Measurements from ENCODE around the gene SLC2A6.

The SLC2A6 gene, protein sequence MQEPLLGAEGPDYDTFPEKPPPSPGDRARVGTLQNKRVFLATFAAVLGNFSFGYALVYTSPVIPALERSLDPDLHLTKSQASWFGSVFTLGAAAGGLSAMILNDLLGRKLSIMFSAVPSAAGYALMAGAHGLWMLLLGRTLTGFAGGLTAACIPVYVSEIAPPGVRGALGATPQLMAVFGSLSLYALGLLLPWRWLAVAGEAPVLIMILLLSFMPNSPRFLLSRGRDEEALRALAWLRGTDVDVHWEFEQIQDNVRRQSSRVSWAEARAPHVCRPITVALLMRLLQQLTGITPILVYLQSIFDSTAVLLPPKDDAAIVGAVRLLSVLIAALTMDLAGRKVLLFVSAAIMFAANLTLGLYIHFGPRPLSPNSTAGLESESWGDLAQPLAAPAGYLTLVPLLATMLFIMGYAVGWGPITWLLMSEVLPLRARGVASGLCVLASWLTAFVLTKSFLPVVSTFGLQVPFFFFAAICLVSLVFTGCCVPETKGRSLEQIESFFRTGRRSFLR

DNA sequence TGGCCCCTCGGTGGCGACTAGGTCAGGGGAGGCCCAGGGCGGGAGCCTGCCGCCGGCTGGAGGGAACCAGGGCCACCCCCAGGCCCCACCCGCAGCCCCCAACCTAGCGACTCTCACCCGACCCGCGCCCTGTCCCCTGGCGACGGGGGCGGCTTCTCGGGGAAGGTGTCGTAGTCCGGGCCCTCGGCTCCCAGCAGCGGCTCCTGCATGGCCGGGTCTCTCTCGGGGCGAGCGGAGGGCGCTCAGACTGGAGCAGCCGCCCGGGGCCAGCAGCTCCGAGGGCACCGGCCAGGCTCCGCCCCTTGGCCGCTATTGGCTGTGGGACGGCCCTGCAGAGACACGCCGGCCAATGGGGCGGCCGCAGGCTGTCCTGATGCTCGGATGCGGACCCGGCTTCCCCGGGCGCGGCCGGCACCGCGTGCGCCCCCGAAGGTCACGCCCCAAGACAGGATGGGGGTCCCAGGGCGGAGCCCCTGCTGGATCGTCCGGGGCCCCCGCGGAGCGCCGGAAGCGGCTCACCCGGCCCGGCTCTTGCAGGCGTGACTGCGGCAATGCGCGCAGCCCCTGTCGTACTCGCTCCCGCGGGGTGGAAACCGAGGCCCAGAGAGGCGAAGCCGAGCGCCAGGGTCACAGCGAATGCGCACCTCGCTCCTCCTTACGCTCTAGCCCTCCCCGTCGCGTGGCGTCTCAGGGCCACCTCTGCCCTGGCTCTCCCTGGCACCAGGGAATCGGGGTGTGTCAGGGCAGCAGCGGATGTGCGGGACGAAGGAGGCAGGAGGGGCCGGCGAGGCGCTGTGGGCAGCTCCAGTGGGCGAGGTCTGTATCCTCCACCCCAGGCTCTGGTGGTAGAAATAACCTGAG lies at the start of gene SLC2A6:
Gene SLC2A6, minus strand, starts transcription at position 249 of the 861 bp plus-strand sequence. Its CDS starts 40 bp downstream, at position 209.
- DNase-seq, result peak; percentile 83

DNA sequence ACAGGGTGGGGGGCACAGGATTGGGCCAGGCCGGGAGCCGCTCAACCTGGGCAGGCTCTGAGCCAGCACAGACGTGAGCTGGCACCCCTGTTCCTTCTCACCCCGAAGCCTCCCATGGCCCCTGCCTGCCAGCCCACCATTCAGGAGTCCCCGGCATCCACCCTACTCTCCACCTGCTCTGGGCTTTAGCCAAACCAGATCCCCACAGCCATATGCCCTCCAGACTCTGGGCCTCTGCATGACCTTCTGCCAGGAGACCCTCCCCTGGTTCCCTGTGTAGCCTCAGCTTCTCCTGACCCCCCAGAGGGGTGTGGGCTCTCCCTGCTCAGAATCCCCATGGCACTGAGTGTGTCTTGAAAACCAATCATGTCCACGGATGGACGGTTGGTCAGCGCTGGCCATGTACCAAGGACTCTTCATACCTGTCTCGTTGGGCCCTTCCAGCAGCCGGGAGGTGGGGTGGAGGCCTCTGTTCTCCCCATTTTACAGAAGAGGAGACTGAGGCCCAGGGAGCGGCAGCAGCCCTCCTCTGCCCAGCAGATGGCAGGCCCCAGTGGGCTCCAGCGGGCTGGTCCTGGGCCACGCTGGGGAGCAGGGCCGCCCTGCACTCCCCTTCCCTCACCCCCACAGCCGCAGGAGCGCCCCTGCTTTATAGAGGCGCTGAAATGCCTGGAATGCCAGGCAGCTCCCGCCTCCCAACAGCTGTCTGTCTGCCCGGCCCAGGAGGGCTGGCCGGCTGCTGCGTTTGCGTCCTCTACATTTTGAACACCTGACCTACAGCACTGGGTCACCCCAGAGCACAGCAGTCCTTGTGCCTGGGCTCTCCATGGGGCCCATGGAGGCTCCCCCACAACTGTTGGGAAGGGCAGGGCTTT lies 49.3 kb upstream of the SLC2A6 start:
- no peak for DNase-seq

DNA sequence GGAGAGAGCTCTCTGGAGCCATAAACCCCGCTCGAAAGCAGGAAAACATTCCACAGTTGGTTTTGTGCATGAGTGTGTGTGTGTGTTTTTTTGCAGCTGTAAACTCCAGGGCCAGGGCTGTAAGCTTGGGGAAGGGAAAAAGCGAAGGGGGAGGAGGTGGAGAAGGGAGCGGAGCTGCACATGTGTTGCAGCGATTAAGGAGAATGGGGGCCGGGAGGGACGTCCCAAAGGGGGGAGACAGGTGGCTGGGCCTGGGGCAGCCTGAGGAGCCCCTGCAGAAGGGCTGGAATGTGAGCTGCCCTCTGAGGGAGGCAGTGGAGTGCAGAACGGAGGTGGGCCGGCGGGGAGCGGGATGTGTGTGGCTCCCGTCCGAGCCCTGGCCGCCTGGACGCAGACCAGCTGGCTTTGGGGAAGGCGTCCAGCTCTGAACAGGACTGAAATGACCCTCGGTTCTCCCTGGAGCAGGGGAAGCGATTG lies 48.6 kb upstream of the SLC2A6 start:
- DNase-seq, result no peak

DNA sequence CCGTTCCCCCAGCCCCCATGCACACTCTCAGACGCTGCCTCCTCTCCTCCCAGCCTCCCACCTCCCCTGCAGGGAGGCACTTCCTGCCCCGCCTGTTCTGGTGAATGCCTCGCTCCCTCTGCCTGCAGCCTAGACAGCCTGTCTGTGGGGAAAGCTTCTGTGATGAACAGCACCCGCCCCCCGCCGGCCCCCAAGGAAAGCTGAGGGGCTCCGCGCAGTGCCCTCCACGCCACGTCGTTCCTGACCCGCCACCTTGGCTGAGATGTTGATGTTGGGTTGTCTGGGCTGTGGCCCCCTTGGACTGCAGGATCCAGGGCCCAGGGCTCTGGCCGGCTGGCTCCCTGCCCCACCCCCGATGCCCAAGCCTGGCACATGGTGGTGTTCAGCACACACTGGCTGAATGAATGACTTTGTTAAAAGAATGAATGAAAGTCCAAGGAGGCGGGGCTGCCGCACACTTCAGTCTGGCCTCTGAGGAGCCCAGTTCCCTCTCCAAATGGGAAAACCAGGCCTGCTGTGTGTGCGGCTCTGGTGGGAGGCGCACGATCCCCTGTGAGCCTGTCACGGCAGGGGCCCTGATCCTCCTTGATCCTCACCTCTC lies 47.9 kb upstream of the SLC2A6 start:
- DNase-seq, result no peak

DNA sequence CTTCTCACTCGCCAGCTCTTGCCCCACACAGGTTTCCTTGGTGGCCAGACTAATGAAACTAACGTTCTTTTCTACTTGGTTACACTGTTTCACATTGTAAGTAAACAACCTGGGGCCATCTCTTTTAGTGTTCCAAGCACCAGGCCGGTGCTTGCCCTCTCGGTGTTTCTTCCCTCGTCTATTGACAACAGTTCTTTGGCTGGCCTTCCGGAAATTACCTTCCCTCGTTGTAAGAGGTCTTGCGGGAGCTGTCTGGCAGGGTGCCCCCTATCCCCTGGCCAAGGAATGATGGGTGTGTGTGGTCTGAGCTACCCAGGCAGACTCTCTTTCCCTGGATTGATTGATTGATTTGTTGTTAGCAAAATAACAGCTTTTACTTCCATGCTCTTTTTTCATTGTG lies 46.8 kb upstream of the SLC2A6 start:
- DNase-seq, result no peak

DNA sequence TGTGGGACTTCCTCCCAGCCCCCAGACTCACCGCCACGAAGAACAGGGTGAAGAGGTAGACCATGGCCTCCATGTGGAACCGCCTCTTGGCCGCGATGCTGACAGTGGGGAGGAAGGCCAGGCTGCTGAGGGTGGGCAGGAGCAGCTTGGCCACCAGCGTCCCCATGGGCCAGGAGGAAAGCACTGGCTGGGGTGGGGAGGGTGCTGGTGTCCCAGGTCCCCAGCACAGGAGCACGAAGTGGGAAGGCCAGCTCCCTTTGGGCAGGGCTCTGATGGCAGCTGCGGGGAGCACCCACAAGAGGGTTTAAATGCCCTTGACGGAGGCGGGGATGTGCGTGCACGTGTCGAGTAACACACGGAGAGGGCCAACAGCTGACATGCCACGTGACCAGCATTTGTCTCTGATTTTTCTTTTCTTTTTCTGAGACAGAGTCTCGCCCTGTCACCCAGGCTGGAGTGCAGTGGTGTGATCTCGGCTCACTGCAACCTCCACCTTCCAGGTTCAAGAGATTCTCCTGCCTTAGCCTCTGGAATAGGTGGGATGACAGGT lies 45.9 kb upstream of the SLC2A6 start, which contains the start of gene MYMK:
Gene MYMK, minus strand, starts transcription at position 281 of the 550 bp plus-strand sequence. Its CDS starts 115 bp downstream, at position 166.
- no peak for DNase-seq

DNA sequence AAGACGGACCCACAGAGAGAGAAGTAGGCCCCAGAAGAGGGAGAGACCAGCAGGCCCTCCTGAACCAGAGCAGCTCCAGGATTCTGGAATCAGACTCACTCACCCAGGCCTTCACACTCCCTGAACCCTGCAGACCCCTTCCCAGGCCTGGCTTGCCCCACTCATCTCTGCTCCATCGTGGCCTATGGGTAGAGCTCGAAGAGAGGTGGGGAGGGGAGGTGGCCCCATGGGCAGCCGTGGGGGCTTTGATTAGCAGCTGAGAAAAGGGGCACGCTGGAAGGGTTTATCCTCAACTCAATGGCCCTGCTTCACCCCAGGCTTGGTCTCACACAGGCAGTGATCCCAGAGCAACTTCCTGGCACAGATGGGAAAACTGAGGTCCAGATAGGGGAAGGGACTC lies 45.2 kb upstream of the SLC2A6 start:
- no peak for DNase-seq

DNA sequence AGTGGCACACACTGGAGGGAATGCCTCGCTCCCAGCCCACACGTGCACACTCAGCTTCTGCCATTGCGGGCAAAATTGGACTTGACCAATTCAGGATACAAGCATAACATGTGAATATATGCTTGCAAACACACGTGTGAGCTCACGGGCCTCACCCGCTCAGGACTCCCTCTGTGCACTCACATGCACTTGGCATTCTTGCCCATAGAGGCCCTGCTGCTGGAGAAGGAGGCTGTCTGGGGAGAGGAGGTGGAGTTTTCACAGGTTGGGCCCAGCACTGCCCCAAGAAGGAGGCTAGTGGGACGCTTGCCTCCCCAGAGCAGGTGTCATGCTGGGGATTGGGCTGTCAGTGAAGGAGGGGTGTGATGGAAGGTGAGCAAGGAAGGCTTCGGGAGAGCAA lies 44.2 kb upstream of the SLC2A6 start:
- DNase-seq, result no peak

DNA sequence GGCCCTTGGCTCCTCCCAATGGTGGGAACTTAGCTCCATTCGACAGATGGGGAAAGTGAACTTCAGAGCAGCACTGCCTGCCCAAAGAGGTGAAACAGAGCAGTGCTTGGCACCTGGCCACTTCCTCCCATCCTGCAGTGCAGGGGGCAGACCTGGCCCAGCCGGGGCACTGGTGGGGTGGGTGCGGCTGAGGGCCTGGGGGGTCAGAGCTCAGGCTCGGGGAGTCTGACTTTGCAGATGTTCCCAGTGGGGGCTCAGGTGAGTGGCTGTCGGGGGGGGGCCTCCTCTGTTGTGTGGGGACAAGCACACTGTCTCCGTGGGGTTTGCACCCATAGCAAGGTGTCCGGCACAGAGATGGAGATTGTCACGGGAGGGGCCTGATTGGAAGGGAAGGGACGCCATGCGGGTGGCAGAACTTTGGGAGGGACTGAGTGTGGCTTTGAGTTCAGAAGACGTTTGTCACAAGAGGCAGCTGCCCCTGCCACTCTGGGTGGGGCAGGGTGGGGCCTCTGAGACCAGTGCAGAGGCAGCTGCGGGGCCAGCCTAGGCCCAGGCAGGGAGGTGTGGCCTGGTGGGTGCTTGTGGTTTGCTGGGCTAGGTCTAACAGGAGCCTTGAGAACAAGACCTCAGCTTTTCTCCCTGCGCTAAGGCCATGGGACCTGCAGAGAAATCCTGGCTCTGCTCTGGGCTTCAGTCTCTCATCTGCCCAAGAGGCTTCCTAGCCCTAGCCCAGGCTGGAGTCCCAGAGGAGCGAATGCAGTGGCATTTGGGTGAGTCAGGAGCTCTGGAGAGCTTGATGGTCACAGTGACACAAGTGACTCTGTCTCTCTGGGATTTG lies 43.4 kb upstream of the SLC2A6 start:
- DNase-seq, result no peak

DNA sequence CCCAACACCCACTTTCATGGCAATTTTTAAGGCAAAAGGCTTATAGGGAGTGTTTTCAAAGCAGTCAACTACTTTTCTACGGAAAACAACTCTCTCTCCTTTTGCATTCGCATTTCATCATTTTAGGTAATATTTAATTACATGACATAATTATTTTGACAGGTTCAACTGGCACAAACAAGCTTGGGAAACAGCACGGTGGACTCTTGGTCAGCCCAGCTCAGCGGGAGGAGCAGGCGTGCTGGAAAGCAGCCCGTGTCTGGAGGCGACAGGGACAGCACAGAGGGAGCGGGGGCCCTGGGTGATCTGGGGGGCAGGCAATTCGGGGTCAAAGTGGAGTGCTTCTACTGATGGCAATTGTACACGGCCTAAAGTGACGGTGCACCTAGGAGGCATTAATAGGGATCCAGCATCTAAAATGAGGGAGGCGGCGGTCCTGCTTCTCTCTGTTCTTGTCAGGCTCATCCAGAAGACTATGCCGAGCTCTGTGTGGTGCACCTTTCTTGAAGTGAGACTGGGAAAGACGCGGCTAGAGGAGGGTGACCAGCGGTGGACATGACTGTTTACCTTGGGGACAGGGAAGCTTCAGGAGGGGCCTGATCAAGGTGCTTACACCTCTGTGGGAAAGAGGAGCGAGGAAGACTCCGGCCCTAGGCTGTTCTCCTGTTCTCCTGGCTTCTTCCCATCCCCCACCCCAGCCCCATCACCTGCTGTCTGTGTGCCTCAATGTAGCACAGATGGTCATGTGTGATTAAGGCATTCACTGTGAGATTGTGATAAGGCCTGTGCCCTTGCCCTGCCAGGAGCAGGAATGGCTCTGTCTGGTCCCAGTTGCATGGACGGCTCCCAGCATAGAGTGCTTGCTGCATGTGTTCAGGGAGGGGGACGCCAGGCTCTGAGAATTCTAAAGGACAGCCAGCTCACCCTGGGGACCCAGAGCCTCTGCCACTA lies 42.5 kb upstream of the SLC2A6 start:
- DNase-seq, result no peak

DNA sequence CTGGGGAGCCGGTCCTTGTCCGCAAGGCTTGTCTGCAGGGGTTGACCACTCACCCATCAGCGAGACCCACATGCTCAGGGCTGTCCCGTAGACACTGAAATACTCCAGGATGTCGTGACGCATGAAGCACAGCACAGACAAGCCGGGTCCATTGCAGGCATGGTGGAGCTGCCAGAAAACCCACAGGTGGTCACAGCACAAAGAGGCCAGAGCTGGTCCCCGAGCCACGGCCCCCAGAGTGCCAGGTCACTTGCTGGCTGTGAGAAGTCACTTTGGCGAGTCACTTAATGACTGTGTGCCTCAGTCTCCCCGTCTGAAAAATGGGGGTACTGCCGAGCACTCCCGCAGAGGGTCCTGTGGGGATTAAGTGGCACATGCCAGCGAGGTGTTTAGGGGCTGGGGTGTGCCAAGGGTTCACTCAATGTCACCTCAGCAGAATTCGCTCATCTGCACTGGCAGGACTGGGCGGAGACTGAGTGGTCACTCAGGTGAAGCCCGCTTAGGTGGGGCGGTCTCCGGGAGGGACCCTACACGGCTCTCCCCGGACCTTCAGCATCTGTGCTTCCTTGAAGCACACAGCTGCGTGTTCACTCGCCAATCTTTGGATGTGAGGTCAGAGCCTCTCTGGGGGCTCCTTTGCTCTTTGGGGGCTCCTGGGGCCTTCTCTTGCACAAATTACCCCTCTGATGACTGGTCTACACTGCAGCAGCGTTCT lies 41.4 kb upstream of the SLC2A6 start:
- DNase-seq, result no peak

DNA sequence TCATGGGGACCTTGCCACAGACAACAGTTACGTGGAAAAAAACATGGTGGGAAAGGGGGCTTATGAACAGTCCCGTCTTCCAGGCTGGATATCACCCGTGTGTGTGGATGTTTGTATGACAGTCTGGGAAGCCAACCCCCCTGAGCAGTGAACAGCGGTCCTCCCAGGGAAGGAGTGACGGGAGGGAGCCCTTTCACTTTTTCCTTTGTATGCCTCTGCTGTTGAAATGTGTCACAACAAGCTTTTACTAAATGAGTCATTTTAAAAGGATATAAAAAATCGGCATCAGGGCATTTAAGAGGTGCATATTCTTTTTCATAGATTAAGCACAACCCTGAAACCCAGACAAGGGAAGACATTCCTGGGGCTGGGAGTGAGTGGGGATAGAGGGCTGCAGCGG lies 40.8 kb upstream of the SLC2A6 start:
- no peak for DNase-seq

DNA sequence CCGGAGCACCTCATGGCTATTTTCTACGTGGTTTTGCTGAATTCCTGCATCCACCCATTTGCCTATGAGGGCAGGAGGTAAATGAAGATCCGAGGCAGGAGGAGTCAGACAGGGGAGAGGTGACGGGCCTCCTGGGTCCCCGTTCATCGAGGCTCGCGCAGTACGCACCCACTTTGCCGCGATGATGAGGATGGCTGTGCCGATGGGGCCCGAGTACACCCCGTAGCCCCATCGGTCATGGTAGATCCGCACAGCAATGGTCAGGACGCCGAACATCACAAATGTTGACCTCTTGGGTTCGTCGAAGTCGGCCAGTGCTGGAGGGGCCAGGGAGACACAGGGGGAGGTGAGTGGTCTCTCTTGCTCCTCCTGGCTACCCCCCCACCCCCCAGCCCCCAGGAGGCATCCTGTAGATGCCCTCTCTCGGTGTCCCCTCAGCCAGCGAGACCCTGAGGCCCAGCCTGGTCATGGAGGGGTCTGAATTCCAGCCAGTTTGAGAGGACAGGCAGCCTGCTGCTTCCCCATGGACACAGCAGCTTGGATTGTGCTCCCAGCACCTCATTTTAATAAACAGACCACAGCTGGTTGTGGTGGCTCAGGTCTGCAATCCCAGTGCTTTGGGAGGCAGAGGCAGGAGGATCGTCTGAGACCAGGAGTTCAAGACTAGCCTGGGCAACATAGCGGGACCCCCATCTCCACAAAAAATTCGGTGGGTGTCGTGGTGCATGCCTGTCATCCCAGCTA lies 40.0 kb upstream of the SLC2A6 start:
- DNase-seq, result no peak

DNA sequence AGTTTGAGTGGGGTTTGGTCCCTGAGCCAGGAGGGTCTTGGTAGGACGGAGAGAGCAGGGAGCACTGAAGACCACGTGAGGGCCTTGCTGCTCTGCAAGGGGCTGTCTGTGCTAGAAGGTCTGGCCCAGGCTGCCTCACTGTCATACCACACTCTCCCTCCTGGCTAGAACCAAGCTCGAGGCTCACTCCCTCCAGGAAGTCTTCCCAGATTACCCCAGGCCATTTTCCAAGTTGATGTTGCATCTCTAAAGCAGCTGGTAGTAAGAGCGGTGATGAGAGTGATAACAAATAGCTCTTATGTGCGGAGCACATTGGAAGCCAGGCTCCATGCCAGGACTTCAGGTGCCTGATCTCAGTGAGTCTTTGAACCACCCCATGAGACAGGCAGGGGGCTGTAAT lies 39.3 kb upstream of the SLC2A6 start:
- no peak for DNase-seq

DNA sequence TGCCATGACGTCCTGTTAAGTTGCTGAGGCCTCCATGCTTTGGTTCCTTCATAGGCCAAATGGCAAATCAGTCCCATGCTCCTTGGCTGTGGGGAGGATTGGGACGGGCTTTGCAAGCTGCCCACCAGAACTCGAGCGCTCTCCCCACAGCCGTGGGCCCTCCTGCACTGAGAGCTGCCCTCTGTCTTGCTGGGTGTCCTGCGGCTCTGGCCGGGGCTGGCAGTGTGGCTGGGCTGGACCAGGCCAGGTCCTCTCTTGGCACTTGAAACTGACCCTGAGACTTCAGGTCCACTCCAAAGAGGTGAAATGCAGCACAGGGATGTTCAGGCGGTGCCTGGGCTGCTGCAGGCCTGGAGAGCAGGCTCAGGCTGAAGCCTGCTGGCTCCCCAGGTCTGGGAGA lies 38.8 kb upstream of the SLC2A6 start:
- DNase-seq, result no peak

DNA sequence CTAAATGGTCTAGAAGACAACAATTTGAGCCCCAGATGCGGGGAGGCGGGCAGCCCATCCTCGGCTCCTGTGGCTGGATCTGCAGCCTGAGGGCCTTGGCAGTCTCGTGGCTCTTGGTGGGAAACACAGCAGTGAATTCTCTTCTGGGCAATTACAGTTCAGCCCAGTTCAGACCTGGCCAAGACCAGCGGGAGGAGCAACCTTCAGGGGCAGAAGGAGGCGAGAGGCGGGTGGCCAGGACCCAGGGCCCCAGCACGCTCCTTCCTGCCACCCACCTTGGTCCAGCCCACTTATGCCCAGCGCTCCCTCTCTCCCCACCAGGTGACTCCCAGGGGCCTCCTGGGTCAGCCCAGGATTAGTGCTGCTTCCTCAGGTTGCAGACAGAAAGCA lies 38.1 kb upstream of the SLC2A6 start:
- DNase-seq, result no peak

DNA sequence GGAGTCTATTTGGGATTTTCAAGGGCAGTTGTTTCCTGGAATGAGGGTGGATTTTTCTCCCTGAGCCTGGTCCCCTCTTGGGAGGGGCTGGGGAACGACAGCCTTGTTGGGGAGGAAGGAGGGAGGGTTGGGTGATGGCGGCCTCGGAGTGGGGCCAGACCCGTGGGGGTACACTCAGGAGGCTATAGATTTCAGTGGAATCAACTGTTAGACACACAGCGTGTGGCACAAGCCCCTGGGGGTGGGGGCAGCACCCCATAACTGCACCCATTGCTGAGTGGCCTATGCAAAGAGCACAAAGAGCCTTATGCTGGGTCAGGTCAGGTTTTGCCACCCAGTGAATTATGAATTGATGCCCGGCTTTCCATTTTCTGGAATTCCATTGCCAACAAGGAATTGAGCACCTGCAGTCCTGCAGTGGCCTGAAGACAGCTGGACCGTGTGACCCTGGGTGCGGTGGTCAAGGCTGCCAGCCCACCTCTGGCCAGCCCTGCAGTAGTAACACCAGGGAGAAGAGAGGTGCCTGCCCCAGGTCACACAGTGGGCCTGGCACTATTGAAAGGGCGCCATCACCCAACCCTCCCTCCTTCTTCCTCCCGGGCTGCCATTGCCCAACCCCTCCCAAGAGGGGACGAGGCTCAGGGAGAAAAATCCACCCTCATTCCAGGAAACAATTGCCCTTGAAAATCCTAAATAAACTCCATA lies 37.5 kb upstream of the SLC2A6 start:
- no peak for DNase-seq

Data from activated T-cell treated with anti-CD3 and anti-CD28 coated beads, Interleukin-2, amount 50 U/mL, for 1 hour (primary cell).